Measurements from ENCODE around the gene ADAM12. TPM values are rescaled to one million over a fixed set of nuclear protein-coding genes. Genes with fewer than 3 reads are reported as not detected.

The ADAM12 gene
- polyA plus RNA-seq, 1 donor from 2014 or later, result 0.09 TPM

- Histone ChIP-seq H3K9me3 (ENCODE audit: low read length) (no peaks in the 10 kb centered on the region), H3K36me3 (ENCODE audit: insufficient read depth, low read length) (no peaks in the 10 kb centered on the region), H3K79me2 (replicated peaks; ENCODE audit: insufficient read depth, low read length) (no peaks in the 10 kb centered on the region), H3K27ac (ENCODE audit: low read length) (no peak overlapping the region), H3K27me3 (ENCODE audit: insufficient read depth, low read depth, low read length) (no peaks in the 10 kb centered on the region), H3K9me2 (ENCODE audit: insufficient read depth, low read length) (no peaks in the 10 kb centered on the region), H3K9ac (ENCODE audit: low read length) (no peak overlapping the region), H3K4me2 (ENCODE audit: low read length) (no peak overlapping the region), H4K20me1 (ENCODE audit: insufficient read depth) (no peaks in the 10 kb centered on the region), H2AFZ (ENCODE audit: low read depth, low read length) (no peak overlapping the region), H3K4me3 (ENCODE audit: low read length) (no peak overlapping the region), H3F3A (ENCODE audit: insufficient read depth, low read length, poor library complexity, severe bottlenecking) (no peaks in the 10 kb centered on the region)
- TF ChIP-seq EP300 (conservative IDR thresholded peaks at IDR 0.05; ENCODE audit: poor library complexity, severe bottlenecking), result no peak
- TF ChIP-seq RAD21 (conservative IDR thresholded peaks at IDR 0.05), result no peak
- no peak for TF ChIP-seq CTCF (IDR thresholded peaks at IDR 0.05; ENCODE audit: poor library complexity, severe bottlenecking)
- TF ChIP-seq SMC3 (conservative IDR thresholded peaks at IDR 0.05; ENCODE audit: poor library complexity), result no peak
- no peak for TF ChIP-seq REST (IDR thresholded peaks at IDR 0.05; ENCODE audit: borderline replicate concordance)
- no peak for TF ChIP-seq POLR2AphosphoS5 (IDR thresholded peaks at IDR 0.05)
These were observed 44.2 kb upstream of the ADAM12 start for GRCh38 chr10:126432507-126432906.

- no peak overlapping the region for H3K9ac ChIP-seq (ENCODE audit: low read length)
- TF ChIP-seq REST (IDR thresholded peaks at IDR 0.05; ENCODE audit: borderline replicate concordance) (no peak), POLR2AphosphoS5 (IDR thresholded peaks at IDR 0.05) (no peak), EZH2 (IDR thresholded peaks at IDR 0.05; ENCODE audit: borderline replicate concordance, insufficient read depth, low read length, poor library complexity, severe bottlenecking) (no peak), CTCF (IDR thresholded peaks at IDR 0.05; ENCODE audit: poor library complexity, severe bottlenecking) (no peak), RAD21 (conservative IDR thresholded peaks at IDR 0.05) (no peak)
- no peaks in the 10 kb centered on the region for H4K20me1 ChIP-seq (ENCODE audit: insufficient read depth)
- no peaks in the 10 kb centered on the region for H3K79me2 ChIP-seq (replicated peaks; ENCODE audit: insufficient read depth, low read length)
- H3K27ac ChIP-seq (ENCODE audit: low read length), result no peak overlapping the region
- H3K27me3 ChIP-seq (ENCODE audit: insufficient read depth, low read depth, low read length), result no peaks in the 10 kb centered on the region
- no peak overlapping the region for H3K4me3 ChIP-seq (ENCODE audit: low read length)
- H3F3A ChIP-seq (ENCODE audit: insufficient read depth, low read length, poor library complexity, severe bottlenecking), result no peaks in the 10 kb centered on the region
- H3K9me3 ChIP-seq (ENCODE audit: low read length), result no peaks in the 10 kb centered on the region
- no peaks in the 10 kb centered on the region for H3K9me2 ChIP-seq (ENCODE audit: insufficient read depth, low read length)
- no peaks in the 10 kb centered on the region for H3K36me3 ChIP-seq (ENCODE audit: insufficient read depth, low read length)
- no peak overlapping the region for H3K4me2 ChIP-seq (ENCODE audit: low read length)
- H2AFZ ChIP-seq (ENCODE audit: low read depth, low read length), result no peak overlapping the region
These were observed 43.5 kb upstream of the ADAM12 start for GRCh38 chr10:126431816-126432215.
